HUES64 (cell line): ENCODE results near the gene DENND1C. TPM values are rescaled to one million over a fixed set of nuclear protein-coding genes. Genes with fewer than 3 reads are reported as not detected.

Experiments used
- H3K27ac ChIP-seq: 2 replicates; pipeline ENCODE4 v1.7.0; 2013; ENCODE audit warnings: low read depth, low read length, inconsistent platforms
- H3K27me3 ChIP-seq: 2 replicates; pipeline ENCODE4 v1.6.1; 2013; ENCODE audit warnings: mild to moderate bottlenecking, low read length; ENCODE audit not compliant: insufficient read depth
- H3K36me3 ChIP-seq: 2 replicates; pipeline ENCODE4 v1.6.1; 2013; ENCODE audit warnings: mild to moderate bottlenecking, low read length; ENCODE audit not compliant: insufficient read depth
- H3K4me1 ChIP-seq: 2 replicates; pipeline ENCODE4 v1.6.1; 2013; ENCODE audit warnings: mild to moderate bottlenecking, low read length, moderate library complexity; ENCODE audit not compliant: insufficient read depth
- H3K4me3 ChIP-seq: 2 replicates; pipeline ENCODE4 v1.5.1; 2013; ENCODE audit warnings: mild to moderate bottlenecking, low read length, moderate library complexity
- H3K9ac ChIP-seq: 2 replicates; pipeline ENCODE4 v1.6.1; 2013; ENCODE audit warnings: mild to moderate bottlenecking, low read depth, low read length
- H3K9me3 ChIP-seq: 2 replicates; pipeline ENCODE4 v1.6.1; 2013; ENCODE audit warnings: low read depth, low read length; ENCODE audit not compliant: insufficient read depth
- WGBS: fragments of 150-250, 120-280 bp; methylation state at CpG from one replicate; pipeline ENCODE4 v1.1.7; 2013; ENCODE audit warnings: missing lambda C conversion rate; 5-methylcytosine and 5-hydroxymethylcytosine counted together
- polyA plus RNA-seq, 2 experiments: library from polyadenylated mRNA; stranded (reverse); fragments of 50-300 nt; gene quantifications; one replicate each; pipeline ENCODE4 v1.2.3, GENCODE V29; 2013

The DENND1C gene, protein sequence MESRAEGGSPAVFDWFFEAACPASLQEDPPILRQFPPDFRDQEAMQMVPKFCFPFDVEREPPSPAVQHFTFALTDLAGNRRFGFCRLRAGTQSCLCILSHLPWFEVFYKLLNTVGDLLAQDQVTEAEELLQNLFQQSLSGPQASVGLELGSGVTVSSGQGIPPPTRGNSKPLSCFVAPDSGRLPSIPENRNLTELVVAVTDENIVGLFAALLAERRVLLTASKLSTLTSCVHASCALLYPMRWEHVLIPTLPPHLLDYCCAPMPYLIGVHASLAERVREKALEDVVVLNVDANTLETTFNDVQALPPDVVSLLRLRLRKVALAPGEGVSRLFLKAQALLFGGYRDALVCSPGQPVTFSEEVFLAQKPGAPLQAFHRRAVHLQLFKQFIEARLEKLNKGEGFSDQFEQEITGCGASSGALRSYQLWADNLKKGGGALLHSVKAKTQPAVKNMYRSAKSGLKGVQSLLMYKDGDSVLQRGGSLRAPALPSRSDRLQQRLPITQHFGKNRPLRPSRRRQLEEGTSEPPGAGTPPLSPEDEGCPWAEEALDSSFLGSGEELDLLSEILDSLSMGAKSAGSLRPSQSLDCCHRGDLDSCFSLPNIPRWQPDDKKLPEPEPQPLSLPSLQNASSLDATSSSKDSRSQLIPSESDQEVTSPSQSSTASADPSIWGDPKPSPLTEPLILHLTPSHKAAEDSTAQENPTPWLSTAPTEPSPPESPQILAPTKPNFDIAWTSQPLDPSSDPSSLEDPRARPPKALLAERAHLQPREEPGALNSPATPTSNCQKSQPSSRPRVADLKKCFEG
- 1.00 TPM for polyA plus RNA-seq (2013, experiment 1 of 2)
- polyA plus RNA-seq (2013, experiment 2 of 2): 1.8 TPM

DNA sequence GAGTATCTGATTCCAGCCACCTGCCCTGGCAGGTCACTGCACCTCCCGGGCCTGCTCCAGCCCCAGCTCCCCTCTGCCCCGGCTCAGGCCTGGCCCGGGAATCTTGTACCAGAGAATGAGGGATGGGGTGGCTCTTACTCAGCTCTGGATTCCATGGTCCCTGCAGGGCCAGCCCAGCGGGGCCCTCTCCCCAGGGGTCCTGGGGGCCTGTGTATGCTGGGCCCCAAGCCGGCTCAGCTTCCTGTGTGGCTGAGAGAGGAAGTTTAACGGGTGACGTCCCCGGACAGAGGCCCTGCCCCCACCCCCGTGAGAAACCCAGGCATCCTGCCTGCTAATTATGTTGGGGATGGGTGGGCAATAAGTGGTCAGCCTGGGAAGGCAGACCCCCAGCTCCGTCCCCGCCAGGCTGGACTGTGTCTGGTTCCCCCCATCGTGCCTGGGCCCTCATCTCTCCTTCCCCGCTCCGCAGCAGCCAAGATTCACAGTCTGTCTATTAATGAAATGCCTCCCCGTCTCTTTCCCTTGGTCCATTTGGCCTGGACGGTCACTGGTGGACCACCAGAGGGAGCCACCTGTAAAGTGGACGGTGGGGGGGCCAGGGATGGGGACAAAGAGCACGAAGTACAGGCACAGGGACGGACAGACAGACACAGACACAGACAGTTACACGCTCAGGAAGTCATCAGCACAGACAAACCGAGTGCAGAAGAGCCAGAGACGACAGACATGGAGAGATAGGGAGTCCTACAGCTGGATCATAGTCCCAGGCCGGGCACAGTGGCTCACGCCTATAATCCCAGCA is at the start of gene DENND1C:
TSS of gene DENND1C (minus strand) at position 247 of the 802 bp plus-strand sequence. CDS start at position 155, 92 bp downstream.
- Histone ChIP-seq H3K9me3 (no peaks in the 10 kb centered on the region), H3K27me3 (peaks cover 5% of the 10 kb centered on the region; the same call in 1 of the 2 replicates), H3K36me3 (no peaks in the 10 kb centered on the region), H3K9ac (no peak within 1 kb of the TSS), H3K4me3 (no peak within 1 kb of the TSS), H3K27ac (no peak within 1 kb of the TSS), H3K4me1 (no peaks in the 10 kb centered on the region)
- 61% methylated on average over 24 of the region's 24 CpGs for WGBS

DNA sequence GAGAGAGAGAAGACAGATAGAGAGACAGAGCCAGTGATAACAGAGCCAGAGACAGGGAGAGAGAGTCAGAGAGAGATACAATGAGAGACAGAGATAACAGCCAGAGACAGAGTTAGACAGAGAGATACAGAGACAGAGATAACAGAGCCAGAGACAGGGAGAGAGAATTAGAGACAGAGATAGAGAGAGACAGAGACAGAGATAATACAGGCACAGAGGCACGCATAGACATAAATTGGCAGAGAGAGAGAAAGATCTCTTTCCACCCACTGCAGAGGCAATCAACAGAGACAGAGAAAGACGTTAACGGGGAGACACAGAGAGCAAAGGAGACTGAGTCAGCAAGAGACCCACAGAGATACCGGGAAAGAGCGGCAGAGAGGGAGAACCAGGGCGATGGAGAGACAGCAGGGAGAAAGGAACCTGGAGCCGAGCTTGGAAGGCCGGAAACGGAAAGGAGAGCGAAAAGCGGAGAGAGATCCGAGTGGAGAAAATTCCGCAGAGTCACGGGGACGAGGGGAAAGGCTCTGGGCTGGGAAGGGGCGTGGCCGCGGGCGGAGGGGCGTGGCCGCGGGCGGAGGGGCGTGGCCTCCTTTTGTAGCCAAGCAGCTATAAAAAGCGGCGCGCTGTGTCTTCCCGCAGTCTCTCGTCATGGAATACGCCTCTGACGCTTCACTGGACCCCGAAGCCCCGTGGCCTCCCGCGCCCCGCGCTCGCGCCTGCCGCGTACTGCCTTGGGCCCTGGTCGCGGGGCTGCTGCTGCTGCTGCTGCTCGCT is 49.0 kb upstream of the DENND1C start, which contains the start of gene TNFSF9:
TSS of gene TNFSF9 (plus strand) at position 641 of the 777 bp plus-strand sequence. CDS start at position 652, 11 bp downstream.
- Histone ChIP-seq H3K27me3 (peaks cover 63% of the 10 kb centered on the region), H3K36me3 (no peaks in the 10 kb centered on the region), H3K9ac (peak within 1 kb of the TSS; percentile 68; the same call in 1 of the 2 replicates), H3K4me1 (peaks cover 5% of the 10 kb centered on the region; the same call in 1 of the 2 replicates), H3K27ac (no peak within 1 kb of the TSS), H3K9me3 (no peaks in the 10 kb centered on the region), H3K4me3 (peak within 1 kb of the TSS; percentile 66)
- WGBS: 77% methylated on average over 44 of the region's 44 CpGs

DNA sequence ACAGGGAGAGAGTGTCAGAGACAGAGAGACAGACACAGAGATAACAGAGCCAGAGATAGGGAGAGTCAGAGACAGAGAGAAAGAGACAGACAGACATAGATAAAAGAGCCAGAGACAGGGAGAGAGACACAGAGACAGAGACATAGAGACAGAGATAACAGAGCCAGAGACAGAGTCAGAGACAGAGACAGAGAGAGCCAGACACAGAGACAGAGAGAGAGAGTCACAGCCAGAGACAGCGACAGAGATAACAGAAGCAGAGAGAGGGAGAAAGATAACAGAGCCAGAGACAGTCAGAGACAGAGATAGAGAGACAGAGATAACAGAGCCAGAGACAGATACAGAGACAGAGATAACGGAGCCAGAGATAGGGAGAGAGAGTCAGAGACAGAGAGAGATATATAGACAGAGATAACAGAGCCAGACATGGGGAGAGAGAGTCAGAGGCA is 48.4 kb upstream of the DENND1C start:
- H3K4me1 ChIP-seq: peaks cover 5% of the 10 kb centered on the region; the same call in 1 of the 2 replicates
- H3K36me3 ChIP-seq: no peaks in the 10 kb centered on the region
- no peak overlapping the region for H3K9ac ChIP-seq
- WGBS: 76% methylated on average over 2 of the region's 2 CpGs
- no peak overlapping the region for H3K27ac ChIP-seq
- peaks cover 58% of the 10 kb centered on the region for H3K27me3 ChIP-seq
- peak overlapping the region; percentile 66 for H3K4me3 ChIP-seq
- no peaks in the 10 kb centered on the region for H3K9me3 ChIP-seq

DNA sequence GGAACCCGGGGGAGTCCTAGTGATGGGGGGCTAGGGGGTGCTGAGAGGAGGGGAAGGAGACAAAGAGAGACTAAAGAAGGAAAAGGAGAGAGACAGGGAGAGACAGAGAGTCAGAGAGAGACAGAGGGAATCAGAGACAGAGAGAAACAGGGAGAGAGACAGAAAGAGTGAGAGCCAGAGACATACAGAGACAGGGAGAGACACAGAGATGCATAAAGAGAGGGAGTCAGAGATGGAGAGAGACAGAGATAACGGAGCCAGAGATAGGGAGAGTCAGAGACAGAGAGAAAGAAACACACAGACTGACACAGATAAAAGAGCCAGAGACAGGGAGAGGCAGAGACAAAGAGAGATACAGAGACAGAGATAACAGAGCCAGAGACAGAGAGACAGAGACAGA is 47.8 kb upstream of the DENND1C start:
- no peak overlapping the region for H3K9ac ChIP-seq
- no peaks in the 10 kb centered on the region for H3K36me3 ChIP-seq
- H3K4me1 ChIP-seq: peaks cover 5% of the 10 kb centered on the region; the same call in 1 of the 2 replicates

DNA sequence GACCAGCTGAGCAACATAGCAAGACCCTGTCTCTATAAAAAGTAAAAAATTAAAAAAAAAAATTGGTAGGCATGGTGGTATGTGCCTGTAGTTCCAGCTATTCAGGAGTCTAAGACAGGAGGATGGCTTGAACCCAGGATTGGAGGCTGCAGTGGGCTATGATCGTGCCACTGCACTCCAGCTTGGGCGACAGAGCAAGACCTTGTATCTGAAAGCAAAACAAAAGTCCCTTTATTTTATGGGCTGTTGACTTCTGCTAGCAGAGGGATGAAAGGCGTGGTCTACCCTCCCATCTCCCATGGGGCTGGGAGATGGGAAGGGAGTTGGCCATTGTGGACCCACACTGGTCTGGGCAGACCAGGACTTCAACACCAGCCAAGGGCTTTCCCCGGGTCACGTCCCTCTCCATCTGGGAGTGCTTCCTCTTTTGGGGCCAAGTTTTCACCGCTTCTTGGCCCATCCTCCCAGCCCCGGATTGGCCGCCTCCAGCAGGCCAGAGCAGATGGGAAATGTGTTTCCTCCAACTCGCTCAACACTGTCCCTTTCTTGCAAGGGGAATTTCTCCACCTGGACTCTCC is 47.0 kb upstream of the DENND1C start:
- Histone ChIP-seq H3K4me3 (no peak overlapping the region), H3K4me1 (peaks cover 5% of the 10 kb centered on the region; the same call in 1 of the 2 replicates), H3K27ac (no peak overlapping the region), H3K9ac (no peak overlapping the region), H3K36me3 (no peaks in the 10 kb centered on the region), H3K9me3 (no peaks in the 10 kb centered on the region), H3K27me3 (peaks cover 46% of the 10 kb centered on the region)
- 70% methylated on average over 8 of the region's 9 CpGs for WGBS

More for the DNA sequence above, 47.8 kb upstream of the DENND1C start:
- WGBS: 35% methylated on average over 2 of the region's 2 CpGs
- Histone ChIP-seq H3K27me3 (peaks cover 52% of the 10 kb centered on the region), H3K4me3 (no peak overlapping the region), H3K27ac (no peak overlapping the region), H3K9me3 (no peaks in the 10 kb centered on the region)

DNA sequence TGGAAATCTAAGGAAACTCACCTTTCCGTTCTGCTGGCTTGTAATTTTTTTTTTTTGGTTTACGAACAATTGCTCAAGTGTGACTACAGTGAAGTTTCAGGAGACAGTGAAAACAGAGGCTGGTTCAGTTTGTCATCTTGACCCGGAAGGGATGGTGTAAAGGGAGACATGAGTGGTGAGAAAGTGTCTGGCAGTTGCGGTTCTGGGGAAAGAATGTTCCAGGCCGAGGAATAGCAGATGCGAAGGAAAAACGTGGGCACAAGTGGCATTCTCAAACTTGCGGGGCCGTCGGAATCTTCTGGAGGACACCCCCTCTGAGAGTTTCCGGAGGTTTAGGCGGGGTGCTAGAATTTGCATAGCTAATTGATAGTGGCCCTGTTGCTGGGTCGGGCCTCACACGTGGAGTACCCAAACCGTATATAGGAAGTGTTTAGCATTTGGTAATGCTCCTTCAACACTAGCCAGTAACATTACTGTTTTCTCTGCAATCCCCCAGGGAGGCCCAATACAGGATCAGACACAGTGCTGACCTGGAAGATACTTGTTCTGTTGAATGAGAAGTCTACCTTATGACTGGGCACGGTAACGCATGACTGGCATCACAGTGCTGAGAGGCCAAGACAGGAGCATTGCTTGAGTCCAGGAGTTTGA is 46.4 kb upstream of the DENND1C start:
- Histone ChIP-seq H3K9me3 (no peaks in the 10 kb centered on the region), H3K9ac (no peak overlapping the region), H3K4me3 (no peak overlapping the region), H3K27ac (no peak overlapping the region), H3K36me3 (no peaks in the 10 kb centered on the region), H3K4me1 (peaks cover 5% of the 10 kb centered on the region; the same call in 1 of the 2 replicates), H3K27me3 (peaks cover 45% of the 10 kb centered on the region)
- 78% methylated on average over 17 of the region's 17 CpGs for WGBS

DNA sequence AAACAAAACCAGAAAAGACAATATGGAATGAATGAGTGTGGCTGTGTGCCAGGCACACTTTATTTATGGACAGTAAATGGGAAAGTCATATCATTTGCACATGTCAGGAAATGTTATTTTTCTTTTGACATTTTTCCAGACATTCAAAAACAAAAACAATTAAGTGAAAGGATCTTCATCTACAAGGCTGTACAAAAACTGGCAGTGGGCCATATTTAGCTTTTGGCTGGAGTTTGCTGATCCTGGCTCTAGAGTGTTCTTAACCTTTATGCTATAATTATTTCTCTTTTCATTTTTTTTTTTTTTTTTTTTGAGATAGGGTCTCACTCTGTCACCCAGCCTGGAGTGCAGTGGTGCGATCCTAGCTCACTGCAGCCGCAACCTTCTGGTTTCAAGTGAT is 42.7 kb upstream of the DENND1C start:
- no peak overlapping the region for H3K4me3 ChIP-seq

DNA sequence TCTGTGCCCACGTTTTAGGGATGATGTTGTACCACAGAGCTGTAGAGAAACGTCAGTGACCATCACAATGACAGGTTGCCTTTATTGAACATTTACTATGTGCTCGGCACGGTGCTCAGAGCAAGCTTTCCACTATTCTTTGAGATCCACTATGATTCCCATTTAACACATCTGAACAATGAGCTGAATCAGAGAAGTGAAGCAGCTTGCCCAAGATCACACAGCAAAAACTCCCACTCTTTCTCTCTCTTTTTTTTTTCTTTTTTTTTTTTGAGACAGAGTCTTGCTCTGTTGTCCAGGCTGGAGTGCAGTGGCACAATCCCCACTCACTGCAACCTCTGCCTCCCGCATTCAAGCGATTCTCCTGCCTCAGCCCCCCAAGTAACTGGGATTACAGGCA is 41.1 kb upstream of the DENND1C start:
- H3K9ac ChIP-seq: no peak overlapping the region
- no peak overlapping the region for H3K27ac ChIP-seq
- H3K36me3 ChIP-seq: no peaks in the 10 kb centered on the region
- H3K9me3 ChIP-seq: no peaks in the 10 kb centered on the region
- H3K27me3 ChIP-seq: no peaks in the 10 kb centered on the region
- no peaks in the 10 kb centered on the region for H3K4me1 ChIP-seq
- no peak overlapping the region for H3K4me3 ChIP-seq
- whole genome bisulfite sequencing: 68% methylated on average over 6 of the region's 6 CpGs

More for the DNA sequence above, 42.7 kb upstream of the DENND1C start:
- WGBS: 81% methylated on average over 2 of the region's 2 CpGs
- H3K4me1 ChIP-seq: no peaks in the 10 kb centered on the region; the same call in 1 of the 2 replicates
- no peaks in the 10 kb centered on the region for H3K9me3 ChIP-seq
- H3K27me3 ChIP-seq: peaks cover 8% of the 10 kb centered on the region
- no peak overlapping the region for H3K27ac ChIP-seq
- H3K36me3 ChIP-seq: no peaks in the 10 kb centered on the region
- no peak overlapping the region for H3K9ac ChIP-seq

DNA sequence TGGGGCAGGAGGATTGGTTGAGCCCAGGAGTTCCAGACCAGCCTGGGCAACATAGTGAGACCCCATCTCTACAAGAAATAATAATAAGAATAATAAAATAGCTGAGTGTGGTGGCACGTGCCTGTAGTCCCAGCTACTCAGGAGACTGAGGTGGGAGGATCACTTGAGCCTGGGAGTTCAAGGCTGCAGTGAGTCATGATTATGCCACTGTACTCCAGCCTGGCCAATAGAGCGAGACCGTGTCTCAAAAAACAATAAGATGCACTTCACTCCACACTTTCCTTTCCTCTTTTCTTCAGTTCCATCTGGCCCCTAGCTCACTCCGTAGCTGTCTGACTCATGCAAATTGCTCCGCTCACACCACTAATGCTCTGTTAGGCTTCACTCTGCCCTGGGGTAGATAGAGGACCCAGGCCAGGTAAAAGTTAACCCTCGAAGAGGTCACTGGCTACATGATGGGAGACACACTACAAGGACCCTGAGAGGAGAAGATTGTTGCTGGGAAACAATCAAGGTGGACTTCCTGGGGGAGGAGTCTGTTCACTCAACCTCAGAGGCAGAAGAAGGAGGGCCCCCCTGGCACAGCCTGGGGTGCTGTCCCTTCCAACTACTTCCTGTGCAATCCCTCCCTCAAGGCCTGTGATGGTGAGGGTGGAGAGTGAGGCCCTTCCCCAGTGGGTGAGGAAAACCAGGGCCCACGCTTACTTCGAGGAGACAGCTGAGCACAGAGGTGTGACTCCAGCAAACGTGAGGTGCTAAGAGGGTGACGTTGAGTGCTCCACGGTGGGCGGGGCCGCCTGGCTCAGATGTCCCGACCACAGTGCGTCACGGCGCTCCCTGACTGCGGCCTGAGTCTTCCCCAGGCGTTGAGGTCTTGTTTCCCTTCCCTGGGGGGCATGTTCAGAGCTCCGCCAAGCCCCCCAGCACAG is 40.4 kb upstream of the DENND1C start:
- Histone ChIP-seq H3K4me3 (no peak overlapping the region), H3K27me3 (no peaks in the 10 kb centered on the region), H3K36me3 (no peaks in the 10 kb centered on the region), H3K27ac (no peak overlapping the region), H3K9me3 (no peaks in the 10 kb centered on the region), H3K9ac (no peak overlapping the region), H3K4me1 (no peaks in the 10 kb centered on the region; the same call in 1 of the 2 replicates)
- 73% methylated on average over 20 of the region's 20 CpGs for WGBS
